Fibroblast of lung (primary cell): ENCODE results near the gene GSC2.

Experiments
- EZH2 ChIP-seq: IDR thresholded peaks from 2 replicates; pipeline ENCODE4 v1.5.1; 2012; ENCODE audit warnings: low read length, control low read depth, mild to moderate bottlenecking; ENCODE audit errors: missing control alignments
- TF ChIP-seq, protein P1 (sequence below), 2 donors: IDR thresholded peaks in 1 of 2; conservative IDR thresholded peaks in 1 of 2; 1 replicate in 1 of 2; 2 replicates in 1 of 2; pipeline ENCODE4 v1.5.1; 2011 to 2012; ENCODE audit warnings: low read length in 2 of 2, control low read depth in 1 of 2, inconsistent platforms in 1 of 2, low read depth in 1 of 2, mild to moderate bottlenecking in 1 of 2

DNA sequence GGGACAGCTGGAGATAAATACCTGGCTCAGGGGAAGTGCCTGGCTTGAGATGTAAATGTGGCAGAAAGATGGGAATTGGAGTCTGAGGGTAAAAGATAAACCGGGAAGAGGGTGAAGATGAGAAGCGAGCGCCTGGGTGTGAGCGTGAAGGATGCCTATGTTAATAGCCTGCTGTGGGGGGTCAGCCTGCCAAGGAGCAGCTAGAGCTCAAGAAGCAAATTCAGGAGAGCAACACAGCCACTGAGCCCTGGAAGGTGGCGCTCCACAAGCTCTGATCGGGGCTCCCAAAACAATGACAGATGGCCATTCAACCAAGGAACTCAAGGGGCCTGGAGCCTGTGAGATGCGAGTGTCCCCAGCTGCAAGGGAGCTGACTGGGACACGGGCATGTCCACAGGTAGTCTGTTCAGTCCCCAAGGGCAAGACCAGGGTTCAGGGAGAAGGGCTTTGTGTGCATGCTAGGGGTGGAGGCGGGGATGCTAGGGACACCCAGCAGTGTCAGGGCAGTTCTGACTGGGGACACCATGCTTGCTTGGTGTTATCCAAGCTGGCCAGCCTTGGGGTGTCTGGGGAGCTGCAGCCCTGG, 2.8 kb downstream of the GSC2 start:
- TF ChIP-seq, protein P1, sequence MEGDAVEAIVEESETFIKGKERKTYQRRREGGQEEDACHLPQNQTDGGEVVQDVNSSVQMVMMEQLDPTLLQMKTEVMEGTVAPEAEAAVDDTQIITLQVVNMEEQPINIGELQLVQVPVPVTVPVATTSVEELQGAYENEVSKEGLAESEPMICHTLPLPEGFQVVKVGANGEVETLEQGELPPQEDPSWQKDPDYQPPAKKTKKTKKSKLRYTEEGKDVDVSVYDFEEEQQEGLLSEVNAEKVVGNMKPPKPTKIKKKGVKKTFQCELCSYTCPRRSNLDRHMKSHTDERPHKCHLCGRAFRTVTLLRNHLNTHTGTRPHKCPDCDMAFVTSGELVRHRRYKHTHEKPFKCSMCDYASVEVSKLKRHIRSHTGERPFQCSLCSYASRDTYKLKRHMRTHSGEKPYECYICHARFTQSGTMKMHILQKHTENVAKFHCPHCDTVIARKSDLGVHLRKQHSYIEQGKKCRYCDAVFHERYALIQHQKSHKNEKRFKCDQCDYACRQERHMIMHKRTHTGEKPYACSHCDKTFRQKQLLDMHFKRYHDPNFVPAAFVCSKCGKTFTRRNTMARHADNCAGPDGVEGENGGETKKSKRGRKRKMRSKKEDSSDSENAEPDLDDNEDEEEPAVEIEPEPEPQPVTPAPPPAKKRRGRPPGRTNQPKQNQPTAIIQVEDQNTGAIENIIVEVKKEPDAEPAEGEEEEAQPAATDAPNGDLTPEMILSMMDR (conservative IDR thresholded peaks at IDR 0.05 in 1 of 2, IDR thresholded peaks at IDR 0.05 in 1 of 2; ENCODE audit: low read depth in 1 of 2, low read length in 2 of 2) = no peak
- TF ChIP-seq EZH2 = no peak
